ENCODE measurements around the gene MCF2L2. TPM values are rescaled to one million over a fixed set of nuclear protein-coding genes. Genes with fewer than 3 reads are reported as not detected.

The MCF2L2 gene
- total and polyA plus RNA-seq, 2 of the 13 experiments (the other 11 are each of a cell fraction or from before 2014, with no cell fraction given), result not detected

DNA sequence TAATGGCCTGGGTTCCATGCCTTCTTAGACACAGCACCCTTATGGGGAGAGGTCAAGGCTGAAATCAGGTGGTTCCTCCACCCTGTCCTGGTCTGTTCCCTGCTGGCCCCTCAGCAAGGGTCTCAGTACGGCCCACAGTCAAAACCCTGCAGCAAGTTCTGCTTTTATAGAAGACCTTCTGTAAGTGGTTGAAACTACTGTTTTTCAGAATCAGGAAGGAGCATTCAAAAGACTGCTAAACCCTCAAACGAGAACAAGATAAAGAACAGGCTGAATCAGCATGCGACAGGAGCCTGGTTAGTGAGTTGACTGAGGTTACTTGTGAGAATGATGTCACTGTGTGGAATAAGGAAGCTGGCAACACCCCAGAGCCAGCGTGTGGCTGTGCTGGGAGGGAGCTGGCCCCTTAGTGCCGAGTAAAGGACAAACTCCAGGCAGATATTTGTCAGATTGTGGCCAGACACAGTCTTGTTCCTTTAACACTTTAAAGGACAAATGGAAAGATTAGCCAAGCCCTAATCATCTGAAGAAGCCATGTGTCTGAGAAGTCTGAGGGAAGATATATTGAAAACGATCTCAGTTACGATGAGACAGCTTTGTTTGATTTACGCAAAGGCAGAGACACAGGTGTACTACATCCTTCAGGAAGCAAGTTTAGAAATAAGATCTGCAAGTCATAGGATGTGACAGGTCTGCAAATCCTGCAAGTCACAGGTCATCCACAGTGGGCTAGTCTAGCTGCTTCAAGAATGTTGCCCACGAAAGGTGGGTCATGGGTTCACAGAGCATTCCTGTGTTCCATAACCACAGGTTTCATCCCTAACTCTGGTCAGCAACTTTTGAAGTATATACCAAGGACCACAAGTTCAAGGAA is 121.4 kb downstream of the MCF2L2 start:
- Histone ChIP-seq H3K4me1 (ENCODE audit: insufficient read depth, low read length) (peaks cover 11% of the 10 kb centered on the region), H3K4me2 (ENCODE audit: low read depth, low read length) (no peak overlapping the region), H3K27ac (ENCODE audit: extremely low read length, insufficient read depth, low read length) (no peak overlapping the region), H3K36me3 (replicated peaks in 1 of 2; ENCODE audit: control insufficient read depth in 1 of 2, insufficient read depth in 2 of 2, low read length in 2 of 2) (no peaks in the 10 kb centered on the region), H3K4me3 (replicated peaks in 1 of 3; ENCODE audit: insufficient read depth in 1 of 3, low read depth in 2 of 3, low read length in 3 of 3) (no peak overlapping the region), H4K20me1 (ENCODE audit: insufficient read depth, low read length) (no peaks in the 10 kb centered on the region), H2AFZ (ENCODE audit: low read length) (no peak overlapping the region), H3K79me2 (ENCODE audit: insufficient read depth, low read length) (no peaks in the 10 kb centered on the region), H3K9me3 (ENCODE audit: low read length) (no peaks in the 10 kb centered on the region), H3K9ac (ENCODE audit: insufficient read depth, low read depth, low read length) (no peak overlapping the region), H3K27me3 (ENCODE audit: control insufficient read depth in 1 of 2, insufficient read depth in 2 of 2, low read length in 2 of 2) (peaks cover 1 to 17% of the 10 kb centered on the region in 2 experiments; a peak in 2 of 5 replicates)
- CTCF ChIA-PET (ENCODE audit: low intra/inter-chr PET ratio, low total read pairs), result no interaction called here
- BruUV-seq (replicated peaks), result no TSS peak
- DNase-seq (ENCODE audit: low spot score), result no peak
- 48% methylated on average over 8 of the region's 9 CpGs for WGBS (ENCODE audit: low lambda C conversion rate)
- intact Hi-C loops (cut with micrococcal nuclease; ENCODE audit: unreplicated experiment) (no loop called here), in situ Hi-C loops (cut with HindIII; ENCODE audit: extremely low pct_ligation_motif_present, low pct_unique_long_range_greater_than_20kb) (no loop called here)
- POLR2A ChIA-PET, result no interaction called here
- no peak for FAIRE-seq
- no peak for ATAC-seq
- TF ChIP-seq ZFP36L1 (CRISPR knock-in tag; IDR thresholded peaks at IDR 0.05), result no peak
- TF ChIP-seq ZNF446 (CRISPR knock-in tag; IDR thresholded peaks at IDR 0.05), result no peak
- no peak for TF ChIP-seq NR2F2 (IDR thresholded peaks at IDR 0.05; ENCODE audit: borderline replicate concordance, low read depth)
- TF ChIP-seq HHEX (CRISPR knock-in tag; IDR thresholded peaks at IDR 0.05), result no peak
- no peak for TF ChIP-seq E2F2 (CRISPR knock-in tag; IDR thresholded peaks at IDR 0.05; ENCODE audit: borderline replicate concordance)
- no peak for TF ChIP-seq HOXA7 (CRISPR knock-in tag; IDR thresholded peaks at IDR 0.05)
- TF ChIP-seq ELF1 (CRISPR knock-in tag; IDR thresholded peaks at IDR 0.05), result no peak
- no peak for TF ChIP-seq POGZ (CRISPR knock-in tag; IDR thresholded peaks at IDR 0.05)
- no peak for TF ChIP-seq DMAP1 (CRISPR knock-in tag; IDR thresholded peaks at IDR 0.05)
- no peak for TF ChIP-seq MAZ (IDR thresholded peaks at IDR 0.05; ENCODE audit: borderline replicate concordance, low read depth, low read length)
- TF ChIP-seq MAZ (CRISPR knock-in tag; IDR thresholded peaks at IDR 0.05; ENCODE audit: low read depth), result no peak
- TF ChIP-seq ZNF891 (CRISPR knock-in tag; IDR thresholded peaks at IDR 0.05), result no peak
- no peak for TF ChIP-seq NCOR1 (IDR thresholded peaks at IDR 0.05; ENCODE audit: borderline replicate concordance, low read length)

Measured in HepG2 (cell line).